PC-3 (cell line): ENCODE data around the gene EPN1.

Source experiments
- CTCF ChIP-seq: fragments of 300-600 bp; sonication (generic); conservative IDR thresholded peaks from 2 replicates; pipeline ENCODE4 v1.5.1; 2017; ENCODE audit warnings: antibody characterized with exemption, low read depth, mild to moderate bottlenecking, low read length
- EZH2phosphoT487 ChIP-seq: fragments of 300-600 bp; sonication (generic); IDR thresholded peaks from 2 replicates; pipeline ENCODE4 v1.6.1; 2018; ENCODE audit warnings: mild to moderate bottlenecking, antibody characterized with exemption, low read length, borderline replicate concordance

GRCh38 chr19:55716531-55716930, 41.5 kb downstream of the EPN1 start:
- TF ChIP-seq CTCF (no peak), EZH2phosphoT487 (no peak)
